Epithelial cell of esophagus (primary cell): Measurements from ENCODE around the gene KRTAP10-11.

Experiments
- DNase-seq: peaks from one replicate; pipeline ENCODE4 v3.0.0; 2010; ENCODE audit warnings: low read depth
- H3K4me3 ChIP-seq: 2 replicates; pipeline ENCODE4 v1.5.1; 2011; ENCODE audit warnings: mild to moderate bottlenecking, low read length, control low read depth
- TF ChIP-seq, protein P1 (sequence below): IDR thresholded peaks from 2 replicates; pipeline ENCODE4 v1.5.1; 2011; ENCODE audit warnings: low read depth, mild to moderate bottlenecking, low read length, control low read depth, inconsistent platforms; ENCODE audit not compliant: insufficient read depth; ENCODE audit errors: missing control alignments

The KRTAP10-11 gene

DNA sequence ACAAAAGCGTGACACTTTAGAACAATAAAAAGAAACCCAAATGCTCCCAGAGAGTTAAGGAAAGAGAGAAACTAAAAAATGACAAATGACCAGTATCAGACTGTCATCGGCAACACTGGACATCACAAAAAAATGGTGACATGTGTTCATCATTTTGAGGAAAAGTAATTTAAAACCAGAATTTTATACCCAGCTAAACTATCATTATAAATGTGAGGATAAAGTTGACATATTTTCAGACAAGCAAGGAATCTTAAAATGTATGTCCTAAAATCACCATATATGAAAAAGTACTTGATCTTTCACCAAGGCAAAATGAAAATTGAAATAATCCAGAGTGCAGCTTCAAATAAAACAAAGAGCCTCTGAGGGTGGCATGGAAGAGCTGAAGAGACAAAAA is 1.3 kb upstream of the KRTAP10-11 start:
- H3K4me3 ChIP-seq: no peak overlapping the region
- TF ChIP-seq, protein P1, sequence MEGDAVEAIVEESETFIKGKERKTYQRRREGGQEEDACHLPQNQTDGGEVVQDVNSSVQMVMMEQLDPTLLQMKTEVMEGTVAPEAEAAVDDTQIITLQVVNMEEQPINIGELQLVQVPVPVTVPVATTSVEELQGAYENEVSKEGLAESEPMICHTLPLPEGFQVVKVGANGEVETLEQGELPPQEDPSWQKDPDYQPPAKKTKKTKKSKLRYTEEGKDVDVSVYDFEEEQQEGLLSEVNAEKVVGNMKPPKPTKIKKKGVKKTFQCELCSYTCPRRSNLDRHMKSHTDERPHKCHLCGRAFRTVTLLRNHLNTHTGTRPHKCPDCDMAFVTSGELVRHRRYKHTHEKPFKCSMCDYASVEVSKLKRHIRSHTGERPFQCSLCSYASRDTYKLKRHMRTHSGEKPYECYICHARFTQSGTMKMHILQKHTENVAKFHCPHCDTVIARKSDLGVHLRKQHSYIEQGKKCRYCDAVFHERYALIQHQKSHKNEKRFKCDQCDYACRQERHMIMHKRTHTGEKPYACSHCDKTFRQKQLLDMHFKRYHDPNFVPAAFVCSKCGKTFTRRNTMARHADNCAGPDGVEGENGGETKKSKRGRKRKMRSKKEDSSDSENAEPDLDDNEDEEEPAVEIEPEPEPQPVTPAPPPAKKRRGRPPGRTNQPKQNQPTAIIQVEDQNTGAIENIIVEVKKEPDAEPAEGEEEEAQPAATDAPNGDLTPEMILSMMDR: no peak
- DNase-seq: no peak

DNA sequence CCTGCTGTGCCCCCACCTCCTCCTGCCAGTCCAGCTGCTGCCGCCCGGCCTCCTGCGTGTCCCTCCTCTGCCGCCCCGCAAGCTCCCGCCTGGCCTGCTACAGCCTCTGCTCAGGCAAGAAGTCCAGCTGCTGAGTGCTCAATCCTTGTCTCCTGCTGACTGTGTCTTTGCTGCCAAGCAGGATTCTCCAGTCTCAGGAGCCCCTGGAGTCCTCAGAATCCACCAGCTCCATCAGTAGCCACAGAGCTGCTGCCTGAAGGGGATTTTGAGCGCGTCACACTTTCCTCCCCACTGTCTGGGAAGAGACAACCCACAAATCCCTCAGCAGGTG is 973 bp downstream of the KRTAP10-11 start:
- H3K4me3 ChIP-seq: no peak overlapping the region
- TF ChIP-seq, protein P1: no peak
- DNase-seq: no peak

DNA sequence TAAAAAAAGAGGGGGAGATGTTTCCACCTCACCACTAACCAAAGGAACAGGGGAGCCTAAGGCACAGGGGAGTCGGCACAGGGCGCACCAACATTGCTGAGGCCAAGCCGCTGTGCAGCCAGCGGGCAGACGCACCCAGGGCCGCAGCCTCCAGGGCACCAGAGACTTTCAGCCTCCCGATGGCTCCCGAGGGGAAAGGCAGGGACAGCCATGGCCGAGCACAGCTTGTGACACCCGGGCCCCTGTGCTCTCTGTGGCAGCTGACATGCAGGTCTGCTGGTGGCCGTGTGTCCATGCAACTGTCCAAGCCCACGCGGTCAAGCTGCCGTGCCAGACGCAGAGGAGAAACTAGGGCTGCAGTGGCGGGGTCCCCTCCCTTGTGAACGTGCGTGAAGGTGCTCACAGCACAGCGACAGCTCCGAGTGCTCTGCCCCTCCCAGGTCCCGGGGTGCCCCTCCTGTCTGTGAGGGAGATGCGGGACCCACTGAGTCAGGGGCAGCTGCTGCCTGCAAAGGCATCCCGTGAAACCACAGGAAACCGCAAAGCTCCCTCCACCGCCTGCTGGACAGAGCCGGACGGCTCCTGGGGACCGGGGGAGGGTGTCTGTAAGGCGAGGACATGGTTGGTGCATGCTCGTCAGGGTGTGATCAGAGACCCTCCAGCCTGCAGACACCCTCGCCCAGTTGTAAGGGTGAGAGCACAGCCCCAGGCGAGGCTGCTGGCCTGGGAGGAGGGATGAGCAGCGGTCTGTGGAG is 2.5 kb downstream of the KRTAP10-11 start:
- no peak overlapping the region for H3K4me3 ChIP-seq
- DNase-seq: no peak
- TF ChIP-seq, protein P1: no peak

DNA sequence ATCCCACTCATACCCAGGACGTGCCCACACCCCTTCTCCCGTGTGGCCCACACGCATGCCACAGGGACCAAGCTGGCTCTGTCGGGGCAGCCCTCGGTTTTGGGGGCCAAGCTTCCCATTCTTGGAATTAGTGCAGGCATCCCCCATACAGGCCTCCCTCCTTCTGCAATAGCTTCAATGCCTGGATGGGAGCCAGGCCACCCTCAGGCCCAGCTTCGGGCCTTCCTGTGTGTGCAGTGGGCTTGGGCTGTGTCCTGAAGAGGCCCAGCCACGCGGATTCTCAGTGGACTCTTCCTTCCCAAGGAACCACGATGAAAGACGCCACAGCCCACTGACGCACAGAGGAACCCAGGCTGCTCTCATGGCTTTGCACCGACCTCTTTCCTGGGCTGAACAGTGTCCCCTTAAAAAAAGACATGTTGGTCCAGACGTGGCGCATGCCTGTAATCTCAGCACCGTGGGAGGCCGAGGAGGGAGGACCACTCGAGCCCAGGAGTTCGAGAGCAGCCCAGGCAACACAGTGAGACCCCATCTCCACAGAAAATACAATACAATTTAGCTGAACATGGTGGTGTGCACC is 3.4 kb downstream of the KRTAP10-11 start:
- TF ChIP-seq, protein P1: no peak
- no peak for DNase-seq
- H3K4me3 ChIP-seq: no peak overlapping the region

DNA sequence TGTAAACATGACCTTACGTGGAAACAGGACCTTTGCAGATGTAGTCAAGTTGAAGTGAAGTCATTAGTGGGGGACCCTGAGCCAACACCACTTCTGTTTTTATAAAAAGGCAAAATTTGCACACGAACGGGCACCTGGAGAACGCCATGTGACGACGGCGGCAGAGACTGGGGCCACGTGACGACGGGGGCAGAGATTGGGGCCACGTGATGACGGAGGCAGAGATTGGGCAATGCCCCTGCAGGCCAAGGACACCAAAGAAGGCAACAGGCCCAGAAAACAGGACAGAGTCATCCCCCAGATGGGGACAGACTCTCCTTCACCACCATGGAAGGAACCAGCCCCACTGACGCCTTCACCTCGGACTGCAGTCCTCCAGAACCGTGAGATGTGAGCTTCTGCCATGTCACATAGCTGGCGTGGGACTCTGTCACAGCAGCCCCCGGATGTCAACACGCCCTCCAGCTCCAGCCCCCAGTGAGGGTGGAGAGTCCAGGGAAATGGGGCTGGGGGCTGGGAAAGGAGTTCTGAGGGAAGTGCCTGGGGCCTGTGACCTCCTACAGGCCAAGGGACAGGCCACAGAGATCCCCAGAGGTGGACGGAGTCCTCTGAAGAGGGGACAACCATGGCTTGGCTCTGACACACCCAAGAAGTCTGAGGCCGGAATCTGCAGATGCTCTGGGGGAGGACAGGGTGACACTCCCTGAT is 4.2 kb downstream of the KRTAP10-11 start:
- no peak for DNase-seq
- no peak overlapping the region for H3K4me3 ChIP-seq
- TF ChIP-seq, protein P1: no peak

DNA sequence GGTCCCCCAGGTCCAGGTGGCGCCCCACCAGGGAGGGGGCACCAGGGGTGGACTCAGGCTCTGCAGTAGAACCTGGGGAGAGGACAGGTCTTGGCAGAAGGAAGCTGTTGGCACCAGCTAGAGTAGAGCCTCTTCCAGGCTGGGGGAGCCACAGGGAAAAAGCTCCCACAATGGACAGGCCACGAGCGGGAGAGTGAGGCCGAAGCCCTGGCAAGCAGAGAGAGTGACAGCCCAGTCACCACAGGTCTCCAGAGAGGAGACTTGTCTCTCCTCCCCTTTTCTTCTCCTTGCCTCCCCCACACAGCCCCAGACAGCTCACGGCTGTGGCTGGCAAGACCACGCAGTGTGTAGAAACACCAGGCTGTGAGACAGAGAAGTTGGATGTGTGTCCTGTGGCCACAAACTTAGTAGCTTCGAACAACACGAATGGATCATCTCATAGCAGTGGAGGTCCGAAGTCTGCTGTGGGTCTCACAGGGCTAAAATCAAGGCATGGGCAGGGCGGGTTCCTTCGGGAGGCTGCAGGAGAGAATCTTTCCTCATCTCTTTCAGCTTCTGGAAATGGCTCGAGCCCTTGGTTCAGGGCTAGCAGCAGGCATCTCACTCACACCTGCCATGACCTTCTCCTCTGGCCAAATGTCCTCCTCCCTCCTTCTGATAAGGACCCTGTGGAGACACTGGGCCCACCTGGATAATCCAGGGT is 4.9 kb downstream of the KRTAP10-11 start:
- TF ChIP-seq, protein P1: no peak
- DNase-seq: no peak

More for the DNA sequence above, 4.9 kb downstream of the KRTAP10-11 start:
- H3K4me3 ChIP-seq: no peak overlapping the region
